SJSA1 (cell line): Measurements from ENCODE around the gene GNPTG. TPM values are rescaled to one million over a fixed set of nuclear protein-coding genes. Genes with fewer than 3 reads are reported as not detected.

Experiments used
- DNase-seq, 2 experiments: peaks; one replicate each; pipeline ENCODE4 v3.0.0-alpha.2; 2015 to 2020; ENCODE audit warnings: low spot score in 2 of 2, low read depth in 1 of 2
- H3K27ac ChIP-seq: fragments of 250-450 bp; sonication (Bioruptor Pico); 2 replicates; pipeline ENCODE4 v1.5.1; 2020; ENCODE audit warnings: mild to moderate bottlenecking, moderate library complexity
- H3K27me3 ChIP-seq: fragments of 250-450 bp; sonication (Bioruptor Pico); replicated peaks from 2 replicates; pipeline ENCODE4 v1.5.1; 2020; ENCODE audit warnings: mild to moderate bottlenecking, moderate library complexity
- H3K36me3 ChIP-seq: fragments of 250-450 bp; sonication (Bioruptor Pico); 2 replicates; pipeline ENCODE4 v1.5.1; 2020; ENCODE audit warnings: mild to moderate bottlenecking
- H3K4me1 ChIP-seq: fragments of 250-450 bp; sonication (Bioruptor Pico); replicated peaks from 2 replicates; pipeline ENCODE4 v1.6.1; 2021; ENCODE audit warnings: mild to moderate bottlenecking
- H3K4me3 ChIP-seq: fragments of 250-450 bp; sonication (Bioruptor Pico); 2 replicates; pipeline ENCODE4 v1.5.1; 2020; ENCODE audit warnings: mild to moderate bottlenecking
- H3K9me3 ChIP-seq: fragments of 250-450 bp; sonication (Bioruptor Pico); replicated peaks from 2 replicates; pipeline ENCODE4 v1.5.1; 2020; ENCODE audit warnings: mild to moderate bottlenecking
- total RNA-seq: library from RNA; depleted of rRNA; stranded (reverse); fragments of >200 nt; shearing (Covaris generic); gene quantifications from 2 replicates; pipeline ENCODE4 v1.2.3, GENCODE V29; 2014; rRNA removed

Gene GNPTG
- total RNA-seq, 1 experiment from 2014 or later, result 45.9 TPM

DNA sequence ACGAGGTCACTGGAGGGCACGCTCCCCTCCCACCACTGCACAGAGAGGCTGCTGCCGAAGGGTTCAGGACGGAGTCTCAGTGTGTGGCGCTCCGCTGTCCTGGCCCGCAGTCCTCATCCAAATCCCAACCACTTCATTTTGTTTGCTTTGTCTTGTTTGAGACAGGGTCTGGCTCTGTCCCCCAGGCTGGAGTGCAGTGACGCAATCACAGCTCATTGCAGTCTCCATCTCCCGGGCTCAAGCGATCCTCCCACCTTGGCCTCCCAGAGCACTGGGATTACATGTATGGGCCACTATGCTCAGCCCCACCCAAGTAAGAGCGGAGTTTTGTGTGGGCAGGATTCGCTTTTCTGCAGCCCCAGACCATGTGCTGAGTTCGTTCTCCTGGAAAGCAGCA, 50.0 kb downstream of the GNPTG start:
- H3K27me3 ChIP-seq, result no peaks in the 10 kb centered on the region
- H3K4me3 ChIP-seq, result no peak overlapping the region
- H3K9me3 ChIP-seq, result no peaks in the 10 kb centered on the region
- no peaks in the 10 kb centered on the region for H3K4me1 ChIP-seq
- DNase-seq, result no peak
- no peak overlapping the region for H3K27ac ChIP-seq
- H3K36me3 ChIP-seq, result no peaks in the 10 kb centered on the region

GRCh38 chr16:1403036-1403435, 51.3 kb downstream of the GNPTG start:
- Histone ChIP-seq H3K4me1 (no peaks in the 10 kb centered on the region), H3K36me3 (no peaks in the 10 kb centered on the region), H3K27me3 (no peaks in the 10 kb centered on the region), H3K4me3 (no peak overlapping the region), H3K27ac (no peak overlapping the region), H3K9me3 (no peaks in the 10 kb centered on the region)
- no peak for DNase-seq

GRCh38 chr16:1403733-1404132, 52.0 kb downstream of the GNPTG start:
- Histone ChIP-seq H3K9me3 (no peaks in the 10 kb centered on the region), H3K4me1 (peaks cover 4% of the 10 kb centered on the region), H3K4me3 (no peak overlapping the region), H3K36me3 (no peaks in the 10 kb centered on the region), H3K27me3 (no peaks in the 10 kb centered on the region), H3K27ac (no peak overlapping the region)
- no peak for DNase-seq

- H3K27me3 ChIP-seq, result no peaks in the 10 kb centered on the region
- DNase-seq, result no peak
- H3K9me3 ChIP-seq, result no peaks in the 10 kb centered on the region
- H3K27ac ChIP-seq, result no peak overlapping the region
- H3K4me1 ChIP-seq, result peaks cover 4% of the 10 kb centered on the region
- no peaks in the 10 kb centered on the region; the same call in 1 of the 2 replicates for H3K36me3 ChIP-seq
- peak overlapping the region; percentile 37 for H3K4me3 ChIP-seq
Observed at GRCh38 chr16:1407753-1408152, 56.0 kb downstream of the GNPTG start.

DNA sequence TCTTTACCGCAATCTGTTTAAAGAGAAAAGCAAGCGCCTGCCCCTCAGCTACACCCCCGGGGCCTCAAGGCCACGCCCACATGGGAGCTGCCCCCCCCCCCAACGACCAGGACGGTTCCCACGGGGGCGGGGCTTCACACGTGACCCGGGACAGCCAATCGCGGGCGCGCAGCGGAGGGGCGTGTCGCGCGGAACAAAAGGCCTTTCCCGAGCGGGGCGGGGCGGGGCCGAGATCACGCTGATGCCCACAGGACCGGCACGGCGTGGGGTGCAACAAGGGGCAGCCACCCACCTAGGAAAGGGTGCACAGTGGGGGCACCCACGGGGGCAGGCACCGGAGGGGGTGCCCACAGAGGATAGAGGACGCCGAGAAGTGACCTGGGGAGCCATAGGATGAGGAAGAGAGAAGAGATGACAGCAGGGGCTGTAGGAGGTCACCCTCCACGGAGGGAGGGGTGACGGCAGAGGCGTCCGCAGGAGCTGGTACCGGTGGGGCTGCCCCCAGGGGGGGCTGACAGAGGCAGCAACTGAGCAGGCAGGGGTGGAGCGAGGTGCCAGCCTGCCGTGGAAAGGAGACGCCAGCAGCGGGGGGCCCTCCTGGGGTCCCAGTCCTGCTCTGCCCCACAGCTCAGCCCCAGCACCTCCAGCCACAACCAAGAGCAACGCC, 56.6 kb downstream of the GNPTG start:
- H3K9me3 ChIP-seq, result no peaks in the 10 kb centered on the region
- H3K27me3 ChIP-seq, result no peaks in the 10 kb centered on the region
- peak overlapping the region; percentile 37 for H3K4me3 ChIP-seq
- peaks cover 4% of the 10 kb centered on the region for H3K4me1 ChIP-seq
- no peaks in the 10 kb centered on the region; the same call in 1 of the 2 replicates for H3K36me3 ChIP-seq
- no peak overlapping the region for H3K27ac ChIP-seq
- peak; percentile 94 to 95 for DNase-seq

DNA sequence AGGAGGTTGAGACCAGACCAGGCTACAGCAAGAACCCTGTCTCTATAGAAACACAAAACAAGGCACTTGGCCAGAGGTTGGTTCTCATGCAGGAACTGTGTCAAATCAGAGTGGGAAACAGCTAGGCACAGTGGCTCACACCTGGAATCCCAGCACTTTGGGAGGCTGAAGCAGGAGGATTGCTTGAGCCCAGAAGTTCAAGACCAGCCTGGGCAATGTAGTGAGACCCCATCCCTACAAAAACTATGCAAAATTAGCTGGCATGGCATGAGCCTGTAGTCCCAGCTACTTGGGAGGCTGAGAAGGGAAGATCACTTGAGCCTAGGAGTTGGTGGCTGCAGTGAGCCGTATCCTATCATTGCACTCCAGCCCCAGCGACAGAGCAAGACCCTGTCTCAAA, 61.1 kb downstream of the GNPTG start:
- Histone ChIP-seq H3K9me3 (0 out of 2 replicates have a peak, but pooled peaks cover 3% of the 10 kb centered on the region), H3K4me3 (no peak overlapping the region), H3K36me3 (peaks cover 7% of the 10 kb centered on the region), H3K4me1 (peaks cover 14% of the 10 kb centered on the region), H3K27me3 (no peaks in the 10 kb centered on the region), H3K27ac (no peak overlapping the region)
- DNase-seq, result no peak

Other genes with a start within 250 kb of the GNPTG start
- not detected in 2 replicates for gene CACNA1H, start 198.8 kb upstream of the GNPTG start, total RNA-seq
- gene TPSG1, start 126.7 kb upstream of the GNPTG start, total RNA-seq, result not detected in 2 replicates
- not detected in 2 replicates for gene TPSB2, start 121.7 kb upstream of the GNPTG start, total RNA-seq
- gene TPSAB1, start 111.2 kb upstream of the GNPTG start, total RNA-seq, result not detected in 2 replicates
- gene TPSD1, start 95.9 kb upstream of the GNPTG start, total RNA-seq, result not detected in 2 replicates
- gene UBE2I, start 42.3 kb upstream of the GNPTG start, total RNA-seq, result 45.2 and 77.4 TPM in 2 replicates
- gene BAIAP3, start 18.3 kb upstream of the GNPTG start, total RNA-seq, result 1.2 and 3.1 TPM in 2 replicates
- gene TSR3, start 53 bp upstream of the GNPTG start, total RNA-seq, result 110 and 166 TPM in 2 replicates
- 17.7 and 23.0 TPM in 2 replicates for gene UNKL, start 62.8 kb downstream of the GNPTG start, total RNA-seq
- 25.3 and 25.6 TPM in 2 replicates for gene UQCC4, start 68.8 kb downstream of the GNPTG start, total RNA-seq
- gene PERCC1, start 79.1 kb downstream of the GNPTG start, total RNA-seq, result not detected in 2 replicates
- not detected in 2 replicates for gene CCDC154, start 92.6 kb downstream of the GNPTG start, total RNA-seq
- 19.8 and 26.6 TPM in 2 replicates for gene CLCN7, start 123.1 kb downstream of the GNPTG start, total RNA-seq
- not detected in 2 replicates for gene PTX4, start 137.0 kb downstream of the GNPTG start, total RNA-seq
- 19.7 and 21.9 TPM in 2 replicates for gene TELO2, start 141.4 kb downstream of the GNPTG start, total RNA-seq
- 0.29 and 0.91 TPM in 2 replicates for gene TMEM204, start 181.7 kb downstream of the GNPTG start, total RNA-seq